EH (cell line): ENCODE results near the gene GNB1L.

Experiments used
- DNase-seq: peaks from one replicate; pipeline ENCODE4 v3.0.0-alpha.2; 2015; ENCODE audit warnings: low read depth

The GNB1L gene

GRCh38 chr22:19775496-19776325 lies 79.0 kb downstream of the GNB1L start:
- DNase-seq = no peak

GRCh38 chr22:19774628-19775027 lies 80.0 kb downstream of the GNB1L start:
- no peak for DNase-seq

GRCh38 chr22:19773470-19774040 lies 81.1 kb downstream of the GNB1L start:
- DNase-seq = no peak

- no peak for DNase-seq
These were observed 81.8 kb downstream of the GNB1L start for GRCh38 chr22:19772673-19773469.

GRCh38 chr22:19772422-19772672 lies 82.3 kb downstream of the GNB1L start:
- DNase-seq = no peak

GRCh38 chr22:19770349-19771220 lies 84.1 kb downstream of the GNB1L start:
- no peak for DNase-seq

- DNase-seq = no peak
These were observed 85.3 kb downstream of the GNB1L start for GRCh38 chr22:19769393-19769715.

- DNase-seq = no peak
These were observed 87.0 kb downstream of the GNB1L start for GRCh38 chr22:19767427-19768341.

GRCh38 chr22:19766511-19767426 lies 87.9 kb downstream of the GNB1L start:
- peak; percentile 31 for DNase-seq

GRCh38 chr22:19766240-19766510 lies 88.5 kb downstream of the GNB1L start:
- DNase-seq = no peak

- no peak for DNase-seq
These were observed 89.0 kb downstream of the GNB1L start for GRCh38 chr22:19765477-19766239.

GRCh38 chr22:19764636-19765476 lies 89.8 kb downstream of the GNB1L start:
- no peak for DNase-seq

GRCh38 chr22:19764299-19764593 lies 90.4 kb downstream of the GNB1L start:
- DNase-seq = no peak

GRCh38 chr22:19763458-19764298 lies 91.0 kb downstream of the GNB1L start:
- no peak for DNase-seq

- no peak for DNase-seq
These were observed 91.9 kb downstream of the GNB1L start for GRCh38 chr22:19762568-19763457.

GRCh38 chr22:19761725-19762567 lies 92.7 kb downstream of the GNB1L start:
- no peak for DNase-seq
